ENCODE data around the gene PYGL.

PYGL gene

GRCh38 chr14:50871228-50871627, 73.1 kb downstream of the PYGL start:
- no peak for DNase-seq

- no peak for DNase-seq
These were observed 78.7 kb downstream of the PYGL start for GRCh38 chr14:50865391-50866076.

- DNase-seq: no peak
These were observed 79.3 kb downstream of the PYGL start for GRCh38 chr14:50864946-50865345.

- DNase-seq: no peak
These were observed 80.0 kb downstream of the PYGL start for GRCh38 chr14:50864237-50864636.

GRCh38 chr14:50862036-50862570, 82.2 kb downstream of the PYGL start:
- DNase-seq: peak in 1 of 2 experiments; percentile 27

GRCh38 chr14:50860478-50861086, 83.7 kb downstream of the PYGL start:
- DNase-seq: peak; percentile 87 to 93

GRCh38 chr14:50859296-50859624, 85.0 kb downstream of the PYGL start:
- DNase-seq: no peak

GRCh38 chr14:50856660-50857059, 87.6 kb downstream of the PYGL start:
- DNase-seq: no peak

- DNase-seq: no peak
These were observed 88.7 kb downstream of the PYGL start for GRCh38 chr14:50855558-50855957.
